GM23338 (cell line): Measurements from ENCODE around the gene RIN3. TPM values are rescaled to one million over a fixed set of nuclear protein-coding genes. Genes with fewer than 3 reads are reported as not detected.
"Not testable (repeated sequence)": the region's sequence is repeated elsewhere in the genome, so short reads cannot be mapped to it uniquely, and the experiment has no call there.

ENCODE experiments used
- ATAC-seq: fragments of 200-7000 bp; cut with Tn5 transposase; 3 replicates; pipeline ENCODE4 v1.9.1; 2020
- DNase-seq: peaks from one replicate; pipeline ENCODE4 v3.0.0-alpha.2; 2015; ENCODE audit warnings: low spot score
- H2AFZ ChIP-seq: fragments of 200-600 bp; sonication (generic); 2 replicates; pipeline ENCODE4 v1.8.0; 2016; ENCODE audit warnings: antibody characterized with exemption, mild to moderate bottlenecking, moderate library complexity
- H3F3A ChIP-seq: fragments of 200-600 bp; sonication (generic); replicated peaks from 2 replicates; pipeline ENCODE4 v1.8.0; 2017; ENCODE audit warnings: antibody characterized with exemption, mixed run types, low read depth
- H3K27ac ChIP-seq: fragments of 200-600 bp; sonication (generic); 2 replicates; pipeline ENCODE4 v1.6.1; 2016; ENCODE audit warnings: low read depth
- H3K27me3 ChIP-seq: fragments of 200-600 bp; sonication (generic); 2 replicates; pipeline ENCODE4 v1.8.0; 2016; ENCODE audit warnings: mild to moderate bottlenecking, mixed run types, moderate library complexity; ENCODE audit not compliant: insufficient read depth
- H3K36me3 ChIP-seq: fragments of 200-600 bp; sonication (generic); 2 replicates; pipeline ENCODE4 v1.8.0; 2016; ENCODE audit warnings: mild to moderate bottlenecking; ENCODE audit not compliant: insufficient read depth
- H3K4me1 ChIP-seq: fragments of 200-600 bp; sonication (generic); 2 replicates; pipeline ENCODE4 v1.8.0; 2016; ENCODE audit warnings: mild to moderate bottlenecking, moderate library complexity; ENCODE audit not compliant: insufficient read depth
- H3K4me2 ChIP-seq: fragments of 200-600 bp; sonication (generic); 2 replicates; pipeline ENCODE4 v1.7.1; 2017; ENCODE audit warnings: mixed run types
- H3K4me3 ChIP-seq: fragments of 200-600 bp; sonication (generic); 2 replicates; pipeline ENCODE4 v1.6.1; 2016; ENCODE audit warnings: mixed run types
- H3K79me2 ChIP-seq: fragments of 200-600 bp; sonication (generic); replicated peaks from 2 replicates; pipeline ENCODE4 v1.8.0; 2017; ENCODE audit warnings: mild to moderate bottlenecking; ENCODE audit not compliant: insufficient read depth
- H3K9me2 ChIP-seq: fragments of 200-600 bp; sonication (generic); 2 replicates; pipeline ENCODE4 v1.8.0; 2017; ENCODE audit not compliant: insufficient read depth
- H4K20me1 ChIP-seq: fragments of 200-600 bp; sonication (generic); replicated peaks from 2 replicates; pipeline ENCODE4 v1.8.0; 2017; ENCODE audit warnings: mild to moderate bottlenecking; ENCODE audit not compliant: insufficient read depth
- H3K27ac Mint-ChIP-seq: 2 replicates; pipeline ENCODE4 v1.8.0; 2020; ENCODE audit warnings: inconsistent platforms, mild to moderate bottlenecking, moderate library complexity, mixed read lengths
- H3K27me3 Mint-ChIP-seq: 3 replicates; pipeline ENCODE4 v1.8.0; 2022; ENCODE audit warnings: low read depth, mild to moderate bottlenecking, moderate library complexity, mixed read lengths, inconsistent platforms; ENCODE audit not compliant: insufficient read depth, poor library complexity
- H3K36me3 Mint-ChIP-seq: 3 replicates; pipeline ENCODE4 v1.8.0; 2021; ENCODE audit warnings: low read depth, mild to moderate bottlenecking, inconsistent platforms, moderate library complexity, mixed read lengths
- H3K4me1 Mint-ChIP-seq: 3 replicates; pipeline ENCODE4 v1.8.0; 2020; ENCODE audit warnings: mild to moderate bottlenecking, inconsistent platforms, mixed read lengths
- H3K4me3 Mint-ChIP-seq: 3 replicates; pipeline ENCODE4 v1.8.0; 2021; ENCODE audit warnings: moderate library complexity, mild to moderate bottlenecking, inconsistent platforms, mixed read lengths
- H3K9me3 Mint-ChIP-seq: 3 replicates; pipeline ENCODE4 v1.8.0; 2020; ENCODE audit warnings: moderate library complexity, mild to moderate bottlenecking, inconsistent platforms, mixed read lengths
- CREB1 ChIP-seq: fragments of 250-450 bp; sonication (Bioruptor Pico); IDR thresholded peaks from 2 replicates; pipeline ENCODE4 v1.5.0; 2020; ENCODE audit warnings: low read depth, mild to moderate bottlenecking, moderate library complexity
- EZH2 ChIP-seq: fragments of 200-600 bp; sonication (generic); IDR thresholded peaks from one replicate; pipeline ENCODE4 v1.8.0; 2017; ENCODE audit warnings: antibody characterized with exemption, mild to moderate bottlenecking, low read depth; ENCODE audit not compliant: unreplicated experiment
- POLR2AphosphoS5 ChIP-seq: IDR thresholded peaks from 2 replicates; pipeline ENCODE4 v1.6.1; 2016; ENCODE audit warnings: antibody characterized with exemption, low read depth
- STAT1 ChIP-seq: IDR thresholded peaks from one replicate; pipeline ENCODE4 v1.6.1; 2016; ENCODE audit warnings: antibody characterized with exemption; ENCODE audit not compliant: unreplicated experiment
- ZNF331 ChIP-seq: fragments of 250-450 bp; sonication (Bioruptor Pico); IDR thresholded peaks from 2 replicates; pipeline ENCODE4 v1.5.0; 2020; ENCODE audit warnings: low read depth, mild to moderate bottlenecking, moderate library complexity
- polyA plus RNA-seq: library from polyadenylated mRNA; unstranded; fragments of >200 nt; fragmentation: Nextera tagmentation; extraction: Ambion mirVana; gene quantifications from 2 replicates; pipeline ENCODE4 v1.2.1, GENCODE V29; 2016
- total RNA-seq: library from RNA; depleted of rRNA; stranded (reverse); fragments of >200 nt; shearing (Covaris generic); gene quantifications from 2 replicates; pipeline ENCODE4 v1.2.3, GENCODE V29; 2014
- TF ChIP-seq, protein P1 (sequence below): IDR thresholded peaks from 2 replicates; pipeline ENCODE4 v1.6.1; 2016; ENCODE audit warnings: antibody characterized with exemption

The RIN3 gene
- total and polyA plus RNA-seq, 2 experiments from 2014 or later: 0.97 to 1.5 TPM

DNA sequence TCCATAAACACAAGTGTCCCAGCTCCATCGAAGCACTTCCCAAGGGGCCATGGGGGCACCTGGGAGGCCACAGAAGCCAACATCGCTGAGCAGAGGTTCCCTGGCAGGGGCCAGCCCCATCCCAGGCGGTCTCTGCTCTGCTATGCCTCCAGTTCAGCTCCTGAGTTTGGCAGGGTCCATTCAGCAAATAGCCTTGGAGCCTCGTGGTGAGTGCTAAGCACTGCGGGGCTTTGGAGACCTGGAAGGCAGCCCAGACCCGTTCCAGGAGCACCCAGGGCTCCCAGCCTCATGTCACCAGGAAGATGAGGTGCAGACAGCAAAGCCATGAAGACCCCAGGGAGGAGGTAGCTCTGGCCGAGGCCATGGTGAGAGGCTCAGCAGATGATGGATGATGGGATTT is 125.3 kb downstream of the RIN3 start:
- Histone ChIP-seq H4K20me1 (no peaks in the 10 kb centered on the region), H3K4me2 (no peak overlapping the region), H3K27ac (no peak overlapping the region), H3K79me2 (no peaks in the 10 kb centered on the region), H3F3A (no peaks in the 10 kb centered on the region), H3K4me1 (no peaks in the 10 kb centered on the region), H3K27me3 (no peaks in the 10 kb centered on the region), H3K4me3 (no peak overlapping the region), H3K9me2 (no peaks in the 10 kb centered on the region), H2AFZ (no peak overlapping the region), H3K36me3 (no peaks in the 10 kb centered on the region)
- Mint-ChIP-seq H3K27me3 (peaks cover 1% of the 10 kb centered on the region), H3K9me3 (no peaks in the 10 kb centered on the region), H3K4me1 (no peaks in the 10 kb centered on the region), H3K4me3 (no peak overlapping the region), H3K27ac (no peak overlapping the region), H3K36me3 (no peaks in the 10 kb centered on the region)
- ATAC-seq (no peak), DNase-seq (no peak)
- TF ChIP-seq, protein P1, sequence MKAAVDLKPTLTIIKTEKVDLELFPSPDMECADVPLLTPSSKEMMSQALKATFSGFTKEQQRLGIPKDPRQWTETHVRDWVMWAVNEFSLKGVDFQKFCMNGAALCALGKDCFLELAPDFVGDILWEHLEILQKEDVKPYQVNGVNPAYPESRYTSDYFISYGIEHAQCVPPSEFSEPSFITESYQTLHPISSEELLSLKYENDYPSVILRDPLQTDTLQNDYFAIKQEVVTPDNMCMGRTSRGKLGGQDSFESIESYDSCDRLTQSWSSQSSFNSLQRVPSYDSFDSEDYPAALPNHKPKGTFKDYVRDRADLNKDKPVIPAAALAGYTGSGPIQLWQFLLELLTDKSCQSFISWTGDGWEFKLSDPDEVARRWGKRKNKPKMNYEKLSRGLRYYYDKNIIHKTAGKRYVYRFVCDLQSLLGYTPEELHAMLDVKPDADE: no peak
- TF ChIP-seq STAT1 (no peak), CREB1 (CRISPR knock-in tag) (no peak), EZH2 (no peak), POLR2AphosphoS5 (no peak), ZNF331 (no peak)

GRCh38 chr14:92639472-92640117 is 126.0 kb downstream of the RIN3 start:
- not testable (repeated sequence) for H3K36me3 Mint-ChIP-seq, H3K4me1 Mint-ChIP-seq, H3K36me3 ChIP-seq, H4K20me1 ChIP-seq, H3K9me3 Mint-ChIP-seq, H2AFZ ChIP-seq, H3K79me2 ChIP-seq, H3K4me3 Mint-ChIP-seq, ATAC-seq, H3K27ac Mint-ChIP-seq, H3K27me3 Mint-ChIP-seq, H3K4me1 ChIP-seq, H3K9me2 ChIP-seq, H3K27ac ChIP-seq, DNase-seq, H3K4me2 ChIP-seq, H3K4me3 ChIP-seq, H3F3A ChIP-seq, H3K27me3 ChIP-seq

- no peak overlapping the region for H3K27ac Mint-ChIP-seq
These were observed 127.7 kb downstream of the RIN3 start for GRCh38 chr14:92641306-92641705.

More at GRCh38 chr14:92641306-92641705, 127.7 kb downstream of the RIN3 start:
- Mint-ChIP-seq H3K27me3 (peaks cover 1% of the 10 kb centered on the region), H3K4me1 (no peaks in the 10 kb centered on the region), H3K36me3 (no peaks in the 10 kb centered on the region), H3K4me3 (no peak overlapping the region), H3K9me3 (peaks cover 3% of the 10 kb centered on the region; the same call in 1 of the 3 replicates)
- H3F3A ChIP-seq: no peaks in the 10 kb centered on the region
- no peaks in the 10 kb centered on the region for H3K27me3 ChIP-seq
- no peak for DNase-seq
- H3K4me3 ChIP-seq: no peak overlapping the region
- H3K27ac ChIP-seq: no peak overlapping the region
- TF ChIP-seq EZH2: no peak
- no peak overlapping the region for H3K4me2 ChIP-seq
- H3K79me2 ChIP-seq: no peaks in the 10 kb centered on the region
- H2AFZ ChIP-seq: no peak overlapping the region
- H3K9me2 ChIP-seq: no peaks in the 10 kb centered on the region
- no peaks in the 10 kb centered on the region for H3K36me3 ChIP-seq
- ATAC-seq: no peak
- H4K20me1 ChIP-seq: no peaks in the 10 kb centered on the region
- H3K4me1 ChIP-seq: no peaks in the 10 kb centered on the region
